T-helper 1 cell treated with Interleukin-12 subunit alpha and Interleukin-12 subunit beta and Interleukin-4 antibody, amounts not matched to agents 30 μg/mL and 1 μg/mL, for 36 hours (primary cell): ENCODE measurements around the gene PLIN3.

Experiments used
- H3K27ac Mint-ChIP-seq: one replicate; pipeline ENCODE4 v1.8.0; 2021; ENCODE audit warnings: mild to moderate bottlenecking, mixed read lengths
- H3K27me3 Mint-ChIP-seq: one replicate; pipeline ENCODE4 v1.8.0; 2021; ENCODE audit warnings: low read depth, mixed read lengths
- H3K36me3 Mint-ChIP-seq: one replicate; pipeline ENCODE4 v1.8.0; 2021; ENCODE audit warnings: low read depth, mixed read lengths
- H3K4me1 Mint-ChIP-seq: one replicate; pipeline ENCODE4 v1.8.0; 2021; ENCODE audit warnings: low read depth, mixed read lengths
- H3K4me3 Mint-ChIP-seq: one replicate; pipeline ENCODE4 v1.8.0; 2021; ENCODE audit warnings: mild to moderate bottlenecking, moderate library complexity, mixed read lengths
- H3K9me3 Mint-ChIP-seq: one replicate; pipeline ENCODE4 v1.8.0; 2021; ENCODE audit warnings: mixed read lengths

The PLIN3 gene, protein sequence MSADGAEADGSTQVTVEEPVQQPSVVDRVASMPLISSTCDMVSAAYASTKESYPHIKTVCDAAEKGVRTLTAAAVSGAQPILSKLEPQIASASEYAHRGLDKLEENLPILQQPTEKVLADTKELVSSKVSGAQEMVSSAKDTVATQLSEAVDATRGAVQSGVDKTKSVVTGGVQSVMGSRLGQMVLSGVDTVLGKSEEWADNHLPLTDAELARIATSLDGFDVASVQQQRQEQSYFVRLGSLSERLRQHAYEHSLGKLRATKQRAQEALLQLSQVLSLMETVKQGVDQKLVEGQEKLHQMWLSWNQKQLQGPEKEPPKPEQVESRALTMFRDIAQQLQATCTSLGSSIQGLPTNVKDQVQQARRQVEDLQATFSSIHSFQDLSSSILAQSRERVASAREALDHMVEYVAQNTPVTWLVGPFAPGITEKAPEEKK

DNA sequence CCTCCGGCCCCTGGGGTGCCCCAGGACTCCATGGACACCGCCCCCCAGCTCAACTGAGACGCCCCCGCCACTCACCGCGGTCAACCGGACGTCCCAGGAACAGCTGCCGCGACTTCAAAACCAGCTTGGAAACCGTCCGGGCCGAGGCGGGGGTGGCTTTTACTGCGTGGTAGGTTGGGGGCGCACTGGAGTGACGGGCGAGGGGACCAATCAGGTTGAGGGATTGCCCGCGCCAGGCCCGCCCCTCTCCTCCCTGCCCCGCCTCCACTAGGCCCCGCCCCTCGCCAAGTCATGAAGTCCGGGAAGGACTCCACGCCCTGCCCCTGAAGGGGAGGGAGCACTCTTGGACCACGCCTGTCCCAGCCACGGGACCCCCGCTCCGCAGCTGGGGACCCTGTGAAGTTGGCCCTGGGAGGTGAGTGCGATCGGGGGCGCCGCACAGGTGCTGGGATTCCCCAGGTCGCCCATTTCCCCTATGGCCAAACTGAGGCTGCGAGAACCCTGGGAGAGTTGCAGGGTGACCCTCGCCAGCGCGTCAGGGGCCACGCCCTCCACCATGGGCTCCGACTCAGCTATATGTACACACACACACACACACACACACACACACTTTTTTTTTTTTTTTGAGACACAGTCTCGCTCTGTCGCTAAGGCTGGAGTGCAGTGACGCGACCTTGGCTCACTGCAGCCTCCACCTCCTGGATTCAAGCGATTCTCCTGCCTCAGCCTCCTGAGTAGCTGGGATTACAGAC lies at the start of gene PLIN3:
PLIN3 (minus strand) TSS at position 134 of the 752 bp plus-strand sequence. CDS start 6,273 bp downstream, outside the sequence.
- Mint-ChIP-seq H3K27me3 (peaks cover 2% of the 10 kb centered on the region), H3K4me3 (peak within 1 kb of the TSS; percentile 83), H3K4me1 (peaks cover 23% of the 10 kb centered on the region), H3K27ac (peak within 1 kb of the TSS; percentile 62), H3K9me3 (no peaks in the 10 kb centered on the region), H3K36me3 (no peaks in the 10 kb centered on the region)

DNA sequence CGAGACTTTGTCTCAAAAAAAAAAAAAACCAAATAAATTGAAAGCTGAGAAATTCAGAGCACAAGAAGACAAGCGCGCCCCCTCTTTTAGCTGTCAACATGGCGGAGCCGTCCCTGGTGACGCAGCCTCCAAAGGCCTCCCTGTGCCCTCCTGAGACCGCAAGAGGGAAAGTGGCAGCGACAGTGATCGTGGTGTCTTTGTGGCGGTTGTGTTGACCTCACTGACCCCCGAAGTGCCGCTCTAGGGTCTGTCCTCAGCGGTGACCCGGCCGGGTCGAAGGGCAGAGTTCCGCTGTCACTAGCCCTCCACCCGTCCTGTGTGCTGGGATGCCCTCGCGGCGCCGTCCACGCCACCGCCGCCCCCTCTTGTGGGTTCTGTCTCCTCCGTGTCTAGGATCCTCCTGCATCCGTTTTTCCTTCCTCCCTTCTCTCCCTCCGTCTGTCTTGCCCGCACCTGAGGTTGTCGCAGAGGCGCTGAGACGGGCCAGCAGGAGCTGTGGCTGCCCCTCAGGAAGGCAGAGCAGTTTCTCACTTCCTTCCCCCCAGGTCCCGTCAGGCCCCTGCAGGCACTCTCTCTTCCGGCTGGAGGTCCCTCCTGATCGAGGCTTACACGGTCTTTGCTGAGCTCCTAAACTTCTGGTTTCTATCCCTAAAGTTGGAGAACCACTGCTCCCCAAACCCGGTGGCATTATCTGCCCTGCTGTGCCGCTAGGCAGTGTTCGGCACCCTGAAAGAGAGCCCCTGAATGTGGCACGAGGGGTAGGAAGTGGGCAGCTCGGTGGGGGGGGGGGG lies 49.0 kb upstream of the PLIN3 start:
- Mint-ChIP-seq H3K27me3 (no peaks in the 10 kb centered on the region), H3K9me3 (no peaks in the 10 kb centered on the region), H3K27ac (peak overlapping the region; percentile 99), H3K4me3 (peak overlapping the region; percentile 97), H3K36me3 (peaks cover 40% of the 10 kb centered on the region), H3K4me1 (peaks cover 46% of the 10 kb centered on the region)

DNA sequence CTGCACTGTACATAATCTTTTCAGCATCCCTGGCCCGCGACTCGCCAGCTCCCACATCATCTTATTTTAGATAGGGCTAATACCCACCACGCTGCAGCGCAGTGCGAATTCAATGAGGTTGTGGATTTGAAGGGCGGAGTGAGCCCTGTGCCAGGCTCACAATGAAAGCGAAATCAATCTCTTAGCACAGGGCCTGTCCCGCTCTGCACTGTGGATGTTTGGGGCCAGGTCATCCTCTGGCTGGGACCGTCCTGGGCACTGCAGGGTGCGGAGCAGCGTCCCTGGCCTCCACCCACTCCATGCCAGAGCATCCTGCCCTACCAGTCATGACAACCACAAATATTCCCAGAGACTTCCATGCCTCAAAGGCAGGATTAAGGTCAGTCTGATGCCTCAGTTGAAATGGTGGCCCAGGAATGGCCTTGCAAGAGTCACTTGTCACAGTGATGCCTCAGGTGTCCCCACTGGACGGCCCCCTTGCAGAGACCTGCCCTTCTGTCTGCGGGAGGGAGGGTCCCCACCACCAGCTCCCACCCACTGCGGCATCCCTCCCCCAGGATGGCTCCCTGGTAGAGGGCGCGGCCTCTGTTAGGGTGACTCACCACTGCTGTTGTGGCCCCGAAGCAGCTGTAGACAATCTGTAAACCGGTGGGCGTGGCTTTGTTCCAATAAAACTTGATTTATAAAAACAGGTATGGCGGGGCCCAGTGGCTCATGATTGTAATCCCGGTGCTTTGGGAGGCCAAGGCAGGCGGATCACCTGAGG lies 47.5 kb upstream of the PLIN3 start:
- H3K4me1 Mint-ChIP-seq: peaks cover 47% of the 10 kb centered on the region
- peak overlapping the region; percentile 99 for H3K27ac Mint-ChIP-seq
- no peaks in the 10 kb centered on the region for H3K9me3 Mint-ChIP-seq
- no peaks in the 10 kb centered on the region for H3K27me3 Mint-ChIP-seq
- peaks cover 37% of the 10 kb centered on the region for H3K36me3 Mint-ChIP-seq
- peak overlapping the region; percentile 97 for H3K4me3 Mint-ChIP-seq

DNA sequence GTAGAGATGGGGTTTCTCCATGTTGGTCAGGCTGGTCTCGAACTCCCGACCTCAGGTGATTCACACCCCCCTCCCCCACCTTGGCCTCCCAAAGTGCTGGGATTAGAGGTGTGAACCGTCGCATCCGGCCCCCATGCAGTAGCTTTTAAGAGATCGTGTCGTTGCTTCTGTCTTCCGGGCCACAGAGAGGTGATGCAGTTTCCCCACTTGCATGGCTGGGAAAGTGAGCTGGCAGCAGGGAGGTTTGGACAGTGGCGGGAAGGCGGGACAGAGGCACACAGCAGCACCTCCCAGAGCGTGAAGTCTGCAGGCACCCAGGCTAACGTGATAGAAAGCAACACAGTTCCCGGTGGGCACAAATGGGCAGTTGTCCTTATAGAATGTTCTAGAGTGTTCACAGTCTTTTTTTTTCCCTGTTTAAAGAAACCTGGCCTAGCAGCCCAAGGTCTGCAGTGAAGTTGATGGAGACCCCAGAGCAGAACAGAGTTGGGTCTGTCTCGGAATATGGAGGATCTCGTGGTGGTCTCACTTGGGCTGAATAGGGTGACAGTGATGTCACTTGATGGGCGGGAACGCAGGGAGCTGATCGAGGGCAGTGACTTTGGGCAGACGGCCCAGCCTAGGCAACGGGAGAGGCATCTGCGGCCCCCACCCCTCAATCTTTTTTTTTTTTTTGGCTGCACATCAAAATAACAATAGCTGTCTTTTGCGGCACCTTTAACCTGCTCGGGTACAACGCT lies 46.7 kb upstream of the PLIN3 start:
- no peaks in the 10 kb centered on the region for H3K9me3 Mint-ChIP-seq
- H3K4me3 Mint-ChIP-seq: peak overlapping the region; percentile 97
- H3K36me3 Mint-ChIP-seq: peaks cover 36% of the 10 kb centered on the region
- peaks cover 47% of the 10 kb centered on the region for H3K4me1 Mint-ChIP-seq
- no peaks in the 10 kb centered on the region for H3K27me3 Mint-ChIP-seq
- peak overlapping the region; percentile 99 for H3K27ac Mint-ChIP-seq

DNA sequence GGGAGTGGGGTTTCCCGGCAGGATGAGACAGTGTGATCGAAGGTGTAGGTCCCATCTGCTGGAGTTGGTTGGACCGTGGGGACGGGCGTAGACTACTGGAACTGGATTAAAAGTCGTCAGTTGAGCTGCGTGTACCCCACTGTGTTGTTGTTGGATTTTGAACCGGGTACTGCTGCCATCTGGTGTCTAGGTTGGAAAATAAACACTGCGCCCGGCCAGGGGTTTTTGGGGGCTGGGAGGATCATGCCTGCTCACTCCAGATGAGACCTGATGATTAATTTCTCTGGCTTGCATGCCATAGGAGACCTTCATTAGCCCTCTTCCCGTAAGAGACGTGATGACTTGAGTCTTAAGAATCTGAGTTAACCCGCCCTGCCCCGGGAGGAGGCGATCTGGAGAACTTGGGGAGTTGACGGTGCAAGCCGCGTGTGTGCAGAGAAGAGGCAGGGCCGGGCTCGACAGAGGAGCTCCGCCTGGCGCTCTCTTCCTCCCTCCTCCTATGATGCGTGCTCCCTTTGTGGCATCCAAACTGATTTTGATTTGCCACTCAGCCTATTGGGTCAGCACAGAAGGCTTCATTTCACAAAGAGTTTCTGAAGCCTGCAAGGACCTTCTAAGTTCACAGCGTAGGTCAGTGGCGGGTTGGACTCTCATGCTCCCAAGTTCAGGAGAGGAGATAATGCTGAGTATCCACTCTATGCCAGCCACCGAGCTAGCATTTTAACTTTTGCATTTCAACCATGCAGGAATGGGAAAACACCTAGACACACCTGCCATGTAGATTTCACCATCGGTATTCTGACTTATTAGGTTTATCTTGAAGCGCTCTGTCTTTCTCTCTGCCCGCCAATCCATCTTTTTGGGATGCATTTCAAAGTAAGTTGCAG lies 44.6 kb upstream of the PLIN3 start:
- peaks cover 36% of the 10 kb centered on the region for H3K36me3 Mint-ChIP-seq
- H3K4me3 Mint-ChIP-seq: peak overlapping the region; percentile 90
- peak overlapping the region; percentile 83 for H3K27ac Mint-ChIP-seq
- no peaks in the 10 kb centered on the region for H3K9me3 Mint-ChIP-seq
- H3K4me1 Mint-ChIP-seq: peaks cover 45% of the 10 kb centered on the region
- no peaks in the 10 kb centered on the region for H3K27me3 Mint-ChIP-seq

DNA sequence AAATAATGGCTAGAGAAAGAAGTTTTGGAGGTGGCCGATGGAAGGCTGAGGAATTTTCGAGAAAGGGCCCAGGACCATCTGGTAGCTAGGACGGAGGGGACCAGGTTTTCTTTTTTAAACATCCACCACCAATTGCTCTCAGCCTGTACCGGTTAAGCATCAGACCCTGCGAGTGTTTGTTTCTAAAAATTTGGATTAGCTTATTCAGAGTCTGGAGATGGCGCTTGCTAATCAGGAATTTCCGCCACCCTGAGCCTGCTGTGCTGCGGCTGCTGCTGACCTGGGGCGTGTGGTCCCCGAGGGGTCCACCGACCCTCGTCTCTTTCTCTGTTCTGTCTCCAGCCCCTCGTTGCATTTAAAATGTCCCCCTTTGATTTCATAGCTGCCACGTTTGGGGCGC lies 43.8 kb upstream of the PLIN3 start:
- Mint-ChIP-seq H3K27ac (peak overlapping the region; percentile 83), H3K4me1 (peaks cover 41% of the 10 kb centered on the region), H3K4me3 (peak overlapping the region; percentile 90), H3K27me3 (no peaks in the 10 kb centered on the region), H3K36me3 (peaks cover 32% of the 10 kb centered on the region), H3K9me3 (no peaks in the 10 kb centered on the region)

DNA sequence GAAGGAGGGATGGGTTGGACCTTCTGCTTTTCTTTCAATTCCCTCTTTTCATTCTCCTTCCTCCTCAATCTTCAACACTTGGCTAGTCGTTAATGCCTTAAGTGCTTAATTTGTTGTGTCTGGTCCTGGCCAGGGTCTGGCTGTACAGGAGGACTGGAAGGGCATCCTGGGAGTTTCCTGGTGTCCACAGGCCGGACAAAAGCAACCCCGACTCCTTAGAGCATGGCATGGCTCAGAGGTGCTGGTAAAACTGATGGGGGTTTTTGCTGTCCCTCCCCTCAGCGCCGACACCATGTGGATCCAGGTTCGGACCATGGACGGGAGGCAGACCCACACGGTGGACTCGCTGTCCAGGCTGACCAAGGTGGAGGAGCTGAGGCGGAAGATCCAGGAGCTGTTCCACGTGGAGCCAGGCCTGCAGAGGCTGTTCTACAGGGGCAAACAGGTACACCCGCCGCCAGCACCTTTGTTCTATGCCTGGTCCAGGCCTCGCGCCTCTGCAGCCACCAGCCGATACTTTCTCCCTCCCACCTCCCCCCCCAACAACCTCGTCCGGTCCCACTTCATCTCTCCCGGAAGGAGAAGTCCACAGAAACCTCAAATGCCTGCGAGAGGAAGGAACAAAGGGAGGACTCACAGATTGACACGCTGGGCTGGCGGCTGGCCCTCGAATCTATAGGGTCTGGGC lies 43.3 kb upstream of the PLIN3 start:
- peak overlapping the region; percentile 83 for H3K27ac Mint-ChIP-seq
- H3K4me3 Mint-ChIP-seq: peak overlapping the region; percentile 90
- H3K4me1 Mint-ChIP-seq: peaks cover 36% of the 10 kb centered on the region
- H3K9me3 Mint-ChIP-seq: no peaks in the 10 kb centered on the region
- H3K36me3 Mint-ChIP-seq: peaks cover 27% of the 10 kb centered on the region
- H3K27me3 Mint-ChIP-seq: no peaks in the 10 kb centered on the region

DNA sequence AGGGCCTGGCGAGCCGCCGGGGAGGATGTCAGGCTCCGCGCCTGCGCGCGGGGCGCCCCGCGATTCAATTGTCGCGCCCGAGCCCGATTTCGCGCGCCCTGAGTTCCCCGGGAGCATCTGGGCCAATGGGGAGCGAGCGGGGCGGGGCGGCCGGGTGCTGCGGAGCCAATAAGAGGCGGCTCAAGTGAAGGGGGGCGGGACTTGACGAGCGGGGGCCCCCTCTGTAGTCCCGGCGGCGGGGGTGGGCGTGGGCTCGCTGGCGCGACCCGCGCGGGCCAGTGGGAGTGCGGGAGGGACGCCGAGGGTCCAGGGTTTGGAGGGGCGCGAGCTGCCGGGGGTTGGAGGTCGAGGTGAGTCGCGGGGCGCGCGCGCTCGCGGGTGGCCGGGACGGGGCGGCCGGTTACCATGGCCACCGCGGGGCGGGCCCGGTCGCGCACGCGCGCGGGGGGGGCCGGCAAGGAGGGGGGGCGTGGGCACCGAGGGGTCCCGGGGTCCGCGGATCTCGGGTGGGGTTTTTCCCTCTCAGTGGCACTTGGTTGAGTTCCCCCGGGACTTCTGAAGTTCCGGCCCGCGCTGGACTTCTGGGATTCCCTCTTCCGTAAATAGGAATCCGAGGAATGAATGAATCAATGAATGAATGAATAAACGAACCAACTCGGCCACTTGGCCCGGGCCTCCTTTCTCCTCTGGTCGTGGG lies 42.6 kb upstream of the PLIN3 start:
- Mint-ChIP-seq H3K36me3 (peaks cover 26% of the 10 kb centered on the region), H3K27me3 (no peaks in the 10 kb centered on the region), H3K4me3 (peak overlapping the region; percentile 90), H3K4me1 (peaks cover 31% of the 10 kb centered on the region), H3K9me3 (no peaks in the 10 kb centered on the region), H3K27ac (peak overlapping the region; percentile 83)

DNA sequence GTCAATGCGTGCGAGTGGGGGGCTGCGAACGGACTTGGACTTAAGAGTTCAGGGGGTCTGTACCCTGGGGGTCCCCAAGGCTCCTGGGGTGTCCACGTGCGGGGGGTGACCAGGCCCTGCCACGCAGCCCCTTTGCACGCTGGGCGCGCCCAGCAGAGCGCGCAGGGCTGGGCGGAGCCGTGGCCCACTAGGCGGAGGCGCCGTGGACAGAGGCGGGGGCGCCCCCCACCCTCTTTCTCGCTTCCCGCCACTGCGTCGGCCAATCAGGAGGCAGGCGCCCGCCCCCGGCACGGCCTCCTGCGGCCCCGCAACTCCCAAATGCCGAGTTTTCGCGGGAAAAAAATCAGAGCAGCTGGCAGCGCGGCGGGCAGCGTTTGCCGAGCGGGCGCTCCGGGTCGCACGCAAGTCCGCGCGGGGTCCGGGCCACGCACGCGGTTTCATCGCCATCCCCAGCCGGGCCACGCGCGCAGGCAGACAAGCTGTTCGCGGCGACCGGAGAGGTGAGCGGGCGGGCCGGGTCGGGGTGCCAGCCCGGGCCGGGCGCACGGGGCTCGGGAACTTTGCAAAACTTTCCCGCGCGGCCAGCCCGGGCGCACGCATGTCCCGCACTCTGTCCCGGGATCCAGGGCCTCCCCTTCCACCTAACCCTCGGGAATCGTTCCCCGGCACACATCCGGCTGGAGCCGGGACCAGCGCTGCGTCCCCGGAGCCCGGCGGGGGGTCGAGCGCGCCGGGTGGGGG lies 41.9 kb upstream of the PLIN3 start, which contains the start of gene UHRF1:
UHRF1 (plus strand) TSS at position 346 of the 741 bp plus-strand sequence. CDS start 1,385 bp downstream, outside the sequence.
- Mint-ChIP-seq H3K36me3 (peaks cover 19% of the 10 kb centered on the region), H3K27me3 (no peaks in the 10 kb centered on the region), H3K27ac (peak within 1 kb of the TSS; percentile 83), H3K9me3 (no peaks in the 10 kb centered on the region), H3K4me3 (peak within 1 kb of the TSS; percentile 90), H3K4me1 (peaks cover 26% of the 10 kb centered on the region)

DNA sequence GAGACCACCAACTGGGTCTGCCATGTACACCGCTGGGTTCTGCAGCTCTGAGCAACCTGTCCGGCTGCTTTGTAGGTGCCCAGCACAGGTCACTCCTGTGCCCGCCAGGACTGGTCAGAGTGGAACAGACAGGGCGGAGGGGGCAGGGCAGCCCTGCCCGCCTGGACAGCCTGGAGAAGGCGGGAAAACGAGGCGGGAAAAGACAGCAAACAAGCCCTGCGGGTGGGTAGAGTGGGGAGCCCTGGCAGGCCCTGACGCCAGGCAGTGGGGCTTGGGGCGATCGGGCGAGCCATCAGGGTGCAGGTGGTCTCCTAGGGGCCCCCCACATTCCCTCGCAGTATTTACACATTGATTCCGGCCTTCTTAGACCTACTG lies 41.3 kb upstream of the PLIN3 start:
- Mint-ChIP-seq H3K4me3 (peak overlapping the region; percentile 64), H3K4me1 (peaks cover 21% of the 10 kb centered on the region), H3K9me3 (no peaks in the 10 kb centered on the region), H3K27ac (no peak overlapping the region), H3K36me3 (peaks cover 14% of the 10 kb centered on the region), H3K27me3 (no peaks in the 10 kb centered on the region)

DNA sequence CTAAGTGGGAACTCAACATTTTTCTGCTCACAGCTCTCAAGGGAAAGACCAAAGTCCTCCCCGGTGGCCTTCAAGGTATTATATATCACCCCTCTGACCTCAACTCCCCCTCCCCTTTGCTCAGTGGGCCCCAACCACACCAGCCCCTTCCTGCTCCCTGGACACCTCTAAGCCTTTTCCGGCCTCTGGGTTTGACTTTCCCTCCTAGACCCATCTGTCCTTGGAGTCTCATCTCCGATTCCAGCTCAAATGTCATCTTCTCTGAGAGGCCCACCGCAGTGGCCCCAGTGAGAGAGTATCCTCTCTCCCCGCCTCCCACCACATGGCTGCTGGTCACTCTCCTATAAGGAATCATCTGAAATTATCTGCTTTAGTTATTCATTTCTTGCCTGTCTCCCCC lies 40.9 kb upstream of the PLIN3 start:
- Mint-ChIP-seq H3K9me3 (no peaks in the 10 kb centered on the region), H3K36me3 (peaks cover 13% of the 10 kb centered on the region), H3K27me3 (no peaks in the 10 kb centered on the region), H3K4me1 (peaks cover 21% of the 10 kb centered on the region), H3K27ac (no peak overlapping the region), H3K4me3 (peak overlapping the region; percentile 64)
